GM21825 (cell line): ENCODE measurements around the gene S100A5.
"Not testable (repeated sequence)": the region's sequence is repeated elsewhere in the genome, so short reads cannot be mapped to it uniquely, and the experiment has no call there.

Experiments used
- ATAC-seq: cut with Tn5 transposase; IDR thresholded peaks from one replicate; pipeline ENCODE4 v1.9.1; 2021; ENCODE audit warnings: mild to moderate bottlenecking, moderate library complexity; ENCODE audit not compliant: unreplicated experiment

The S100A5 gene

GRCh38 chr1:153535242-153536011 lies 5.3 kb downstream of the S100A5 start, which contains the start of gene S100A6:
S100A6 (minus strand) TSS chr1:153535991; CDS start chr1:153535339, 652 bp downstream.
- no peak for ATAC-seq

- ATAC-seq = no peak
These were observed 5.9 kb downstream of the S100A5 start for GRCh38 chr1:153534925-153535241.

GRCh38 chr1:153534226-153534924 lies 6.4 kb downstream of the S100A5 start:
- no peak for ATAC-seq

- no peak for ATAC-seq
These were observed 7.0 kb downstream of the S100A5 start for GRCh38 chr1:153533689-153534201.

GRCh38 chr1:153532769-153533599 lies 7.8 kb downstream of the S100A5 start:
- ATAC-seq = no peak

DNA sequence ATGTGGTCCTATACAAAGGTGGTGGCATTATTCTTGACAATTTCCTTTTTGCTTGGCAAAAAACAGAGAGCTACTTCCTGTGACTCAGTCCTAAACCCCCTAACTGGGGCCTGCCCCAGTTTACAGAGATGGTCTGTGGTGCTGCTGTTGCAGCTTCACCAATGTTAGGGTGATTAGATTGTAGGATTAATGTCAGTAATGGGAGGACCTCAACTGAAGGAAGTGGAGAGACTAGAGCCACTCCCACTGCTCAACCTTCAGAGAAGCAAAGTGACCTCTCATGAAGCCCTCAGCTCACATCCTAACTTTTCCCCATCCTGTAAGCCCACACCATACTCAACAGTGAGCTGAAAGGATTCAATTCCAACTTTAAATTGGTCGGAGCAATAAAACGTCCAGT lies 8.6 kb downstream of the S100A5 start:
- no peak for ATAC-seq

- ATAC-seq = no peak
These were observed 9.1 kb downstream of the S100A5 start for GRCh38 chr1:153531638-153532037.

DNA sequence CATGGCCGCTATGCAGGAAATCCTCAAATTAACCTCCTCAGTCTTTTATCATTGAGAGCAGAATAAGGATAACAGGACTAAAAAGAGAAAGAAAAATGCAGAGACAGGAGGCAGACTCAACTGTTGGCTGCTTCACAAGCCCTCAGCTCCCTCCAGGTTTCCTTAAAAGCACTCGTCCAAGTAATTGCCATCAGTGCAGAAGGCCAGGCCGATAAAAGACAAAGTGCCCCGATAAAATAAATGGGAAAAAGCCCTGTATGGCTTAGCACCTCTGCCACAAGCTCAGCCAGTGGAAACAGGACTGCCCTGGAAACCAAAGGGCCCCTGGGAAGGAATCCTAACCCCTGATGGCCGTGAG lies 13.1 kb downstream of the S100A5 start:
- no peak for ATAC-seq

DNA sequence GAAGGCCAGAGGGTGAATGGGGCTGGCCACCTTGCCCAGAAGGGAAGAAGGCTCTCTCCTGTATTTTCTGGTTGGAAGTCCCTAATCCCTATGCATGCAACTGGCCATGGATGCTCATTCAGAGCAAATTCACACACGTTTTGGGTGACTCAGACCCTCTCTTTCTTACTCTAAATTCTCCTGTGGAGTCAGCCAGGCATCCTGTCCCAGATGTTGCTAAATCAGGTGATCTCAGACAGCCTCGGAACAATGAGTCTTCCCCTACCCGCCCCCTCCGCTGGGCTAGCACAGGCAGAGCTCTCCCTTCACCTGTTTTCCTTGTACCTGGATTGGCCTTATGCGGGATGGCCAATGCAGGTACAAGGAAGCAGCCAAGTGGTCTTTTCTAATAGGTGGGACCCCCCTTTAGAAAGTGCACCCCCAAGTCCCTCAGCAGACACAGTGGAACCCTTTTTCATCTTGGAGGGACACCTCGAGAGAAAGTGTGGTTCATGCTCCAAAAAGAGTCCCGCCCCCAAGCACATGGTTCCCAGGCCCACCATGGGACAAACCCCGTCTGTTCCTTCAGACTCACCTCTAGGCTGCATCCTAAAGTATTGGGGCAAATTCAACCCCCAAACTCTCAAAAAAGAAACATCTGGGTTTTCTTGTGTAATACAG lies 13.6 kb downstream of the S100A5 start:
- ATAC-seq = no peak

GRCh38 chr1:153526132-153526543 lies 14.6 kb downstream of the S100A5 start:
- ATAC-seq = no peak

- no peak for ATAC-seq
These were observed 15.5 kb downstream of the S100A5 start for GRCh38 chr1:153525088-153525728.

DNA sequence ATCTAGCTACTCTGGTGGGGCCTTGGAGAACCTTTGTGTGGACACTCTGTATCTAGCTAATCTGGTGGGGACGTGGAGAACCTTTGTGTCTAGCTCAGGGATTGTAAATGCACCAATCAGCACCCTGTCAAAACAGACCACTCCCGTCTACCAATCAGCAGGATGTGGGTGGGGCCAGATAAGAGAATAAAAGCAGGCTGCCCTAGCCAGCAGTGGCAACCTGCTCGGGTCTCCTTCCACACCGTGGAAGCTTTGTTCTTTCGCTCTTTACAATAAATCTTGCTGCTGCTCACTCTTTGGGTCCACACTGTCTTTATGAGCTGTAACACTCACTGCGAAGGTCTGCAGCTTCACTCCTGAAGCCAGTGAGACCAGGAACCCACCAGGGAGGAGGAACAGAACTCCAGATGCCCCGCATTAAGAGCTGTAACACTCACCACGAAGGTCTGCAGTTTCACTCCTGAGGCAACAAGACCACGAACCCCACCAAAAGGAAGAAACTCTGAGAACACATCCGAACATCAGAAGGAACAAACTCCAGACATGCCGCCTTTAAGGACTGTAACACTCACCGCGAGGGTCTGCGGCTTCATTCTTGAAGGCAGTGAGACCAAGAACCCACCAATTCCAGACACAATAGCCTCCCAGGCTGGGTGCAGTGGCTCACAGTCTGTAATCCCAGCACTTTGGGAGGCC lies 18.2 kb downstream of the S100A5 start:
- ATAC-seq = not testable (repeated sequence)

DNA sequence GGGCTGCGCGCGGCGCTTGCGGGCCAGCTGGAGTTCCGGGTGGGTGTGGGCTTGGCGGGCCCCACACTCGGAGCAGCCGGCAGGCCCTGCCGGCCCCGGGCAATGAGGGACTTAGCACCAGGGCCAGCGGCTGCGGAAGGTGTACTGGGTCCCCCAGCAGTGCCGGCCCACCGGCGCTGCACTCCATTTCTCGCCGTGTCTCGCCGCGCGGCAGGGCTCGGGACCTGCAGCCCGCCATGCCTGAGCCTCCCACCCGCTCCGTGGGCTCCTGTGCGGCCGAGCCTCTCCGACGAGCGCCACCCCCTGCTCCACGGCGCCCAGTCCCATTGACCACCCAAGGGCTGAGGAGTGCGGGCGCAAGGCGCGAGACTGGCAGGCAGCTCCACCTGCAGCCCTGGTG lies 18.9 kb downstream of the S100A5 start:
- ATAC-seq = not testable (repeated sequence)

DNA sequence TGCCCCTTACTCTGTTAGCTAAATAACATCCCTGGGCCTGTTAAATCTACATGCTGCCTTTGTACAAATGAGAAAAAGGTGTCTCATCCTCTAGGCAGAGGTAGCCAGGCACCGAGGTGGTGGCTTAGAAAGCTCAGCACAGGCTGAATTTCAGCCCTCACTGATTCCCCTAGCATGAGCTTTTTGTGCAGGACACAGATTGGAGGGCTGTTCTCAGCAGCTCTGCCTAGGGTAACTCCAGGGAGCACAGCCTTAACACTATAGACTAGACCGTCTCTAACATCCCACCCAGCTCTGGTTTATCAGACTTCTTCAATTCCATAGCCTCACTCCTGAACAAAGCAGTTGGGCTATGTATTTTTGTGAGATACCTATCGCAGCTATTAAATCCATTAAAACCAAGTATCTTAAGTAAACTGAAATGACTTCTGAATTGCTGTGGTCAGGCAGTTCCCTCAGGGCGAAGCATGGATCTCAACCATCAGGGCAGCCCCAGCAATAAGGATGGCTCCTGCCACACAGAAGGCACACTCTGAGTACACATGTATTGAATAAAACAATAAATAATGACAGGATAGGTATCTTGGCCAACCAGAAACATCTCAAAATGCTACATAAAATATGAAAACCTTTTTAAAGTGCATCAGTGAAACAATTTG lies 19.8 kb downstream of the S100A5 start:
- no peak for ATAC-seq

- ATAC-seq = not testable (repeated sequence)
These were observed 20.5 kb downstream of the S100A5 start for GRCh38 chr1:153520137-153520691.

GRCh38 chr1:153519242-153519641 lies 21.5 kb downstream of the S100A5 start:
- ATAC-seq = no peak

- ATAC-seq = no peak
These were observed 25.0 kb downstream of the S100A5 start for GRCh38 chr1:153515504-153516394.

DNA sequence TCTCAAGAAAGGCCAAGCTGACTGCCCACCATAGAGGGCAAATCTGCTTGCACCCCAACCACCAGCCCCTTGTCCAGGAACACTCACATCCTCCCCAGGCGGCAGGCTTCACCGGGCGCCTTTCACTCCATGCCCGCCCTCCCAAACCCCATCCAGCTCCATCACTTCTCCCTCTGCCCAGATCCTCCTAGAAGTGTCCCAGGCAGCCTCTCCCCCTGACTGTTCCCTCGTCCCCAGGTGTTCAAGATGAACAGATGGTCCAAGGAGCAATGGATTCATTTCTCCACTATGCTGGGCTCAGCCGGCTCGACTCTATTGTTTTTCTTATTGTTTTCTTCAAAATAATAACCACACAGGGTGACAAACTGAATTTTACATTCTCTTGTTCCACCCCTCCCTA lies 27.1 kb downstream of the S100A5 start:
- no peak for ATAC-seq
